CD14-positive monocyte (primary cell): ENCODE data around the gene AADACL4. TPM values are rescaled to one million over a fixed set of nuclear protein-coding genes. Genes with fewer than 3 reads are reported as not detected.

Experiments used
- DNase-seq, 3 donors: peaks; one replicate each; pipeline ENCODE4 v3.0.0-alpha.2; 2011 to 2022
- H2AFZ ChIP-seq: 2 replicates; pipeline ENCODE4 v1.6.0; 2012; ENCODE audit warnings: mild to moderate bottlenecking, low read depth, low read length, inconsistent platforms; ENCODE audit not compliant: insufficient read depth, poor library complexity, severe bottlenecking
- H3K27ac ChIP-seq, 2 donors: 1 replicate in 1 of 2; 2 replicates in 1 of 2; pipeline ENCODE4 v1.5.1; 2012 to 2013; ENCODE audit warnings: low read length in 2 of 2, control low read depth in 1 of 2, inconsistent platforms in 1 of 2, low read depth in 1 of 2, mild to moderate bottlenecking in 1 of 2
- H3K27me3 ChIP-seq, 2 donors: one replicate each; pipeline versions ENCODE4 v1.6.0 to v1.6.1; 2011 to 2013; ENCODE audit warnings: low read length in 2 of 2; ENCODE audit not compliant: control insufficient read depth in 2 of 2, insufficient read depth in 2 of 2
- H3K36me3 ChIP-seq, 2 donors: replicated peaks in 1 of 2; 1 replicate in 1 of 2; 2 replicates in 1 of 2; pipeline versions ENCODE4 v1.5.1 to v1.6.1; 2012 to 2013; ENCODE audit warnings: low read length in 2 of 2, control low read depth in 1 of 2, inconsistent platforms in 1 of 2, mild to moderate bottlenecking in 1 of 2; ENCODE audit not compliant: insufficient read depth in 2 of 2, control insufficient read depth in 1 of 2
- H3K4me1 ChIP-seq, 2 donors: 1 replicate in 1 of 2; 2 replicates in 1 of 2; pipeline versions ENCODE4 v1.5.1 to v1.6.1; 2012 to 2013; ENCODE audit warnings: low read length in 2 of 2, control low read depth in 1 of 2, inconsistent platforms in 1 of 2, mild to moderate bottlenecking in 1 of 2, moderate library complexity in 1 of 2; ENCODE audit not compliant: insufficient read depth in 2 of 2, control insufficient read depth in 1 of 2
- H3K4me2 ChIP-seq: replicated peaks from 2 replicates; pipeline ENCODE3; 2012; ENCODE audit warnings: low read length, moderate library complexity, mild to moderate bottlenecking; ENCODE audit not compliant: poor library complexity, severe bottlenecking; ENCODE audit errors: extremely low read depth
- H3K4me3 ChIP-seq, 3 experiments: fragments of 200-600 bp in 1 of 3; sonication (generic) in 1 of 3; replicated peaks in 1 of 3; 1 replicate in 2 of 3; 2 replicates in 1 of 3; pipeline ENCODE4 v1.5.1; 2011 to 2013; ENCODE audit warnings: low read length in 3 of 3, mild to moderate bottlenecking in 3 of 3, control low read depth in 2 of 3, low read depth in 2 of 3, inconsistent platforms in 1 of 3, moderate library complexity in 1 of 3
- H3K79me2 ChIP-seq: 2 replicates; pipeline ENCODE4 v1.6.0; 2012; ENCODE audit warnings: mild to moderate bottlenecking, control low read depth, inconsistent platforms, low read length, moderate library complexity; ENCODE audit not compliant: insufficient read depth
- H3K9ac ChIP-seq: 2 replicates; pipeline ENCODE4 v1.6.0; 2017; ENCODE audit warnings: low read length, mild to moderate bottlenecking; ENCODE audit not compliant: insufficient read depth, poor library complexity, severe bottlenecking
- H3K9me3 ChIP-seq, 2 donors: replicated peaks in 1 of 2; 1 replicate in 1 of 2; 2 replicates in 1 of 2; pipeline versions ENCODE4 v1.5.1 to v1.6.1; 2012 to 2013; ENCODE audit warnings: low read length in 2 of 2, control low read depth in 1 of 2; ENCODE audit not compliant: control insufficient read depth in 1 of 2, insufficient read depth in 1 of 2
- H4K20me1 ChIP-seq: 2 replicates; pipeline ENCODE4 v1.6.0; 2012; ENCODE audit warnings: mild to moderate bottlenecking, low read length, control low read depth, moderate library complexity; ENCODE audit not compliant: insufficient read depth
- H3K27ac Mint-ChIP-seq, 7 donors: one replicate each; pipeline ENCODE4 v1.8.0; 2020; ENCODE audit warnings: mild to moderate bottlenecking in 7 of 7, mixed read lengths in 7 of 7, moderate library complexity in 6 of 7, inconsistent platforms in 2 of 7
- H3K27me3 Mint-ChIP-seq, 3 donors: one replicate each; pipeline ENCODE4 v1.8.0; 2021 to 2022; ENCODE audit warnings: low read depth in 3 of 3, mild to moderate bottlenecking in 3 of 3, mixed read lengths in 3 of 3, moderate library complexity in 3 of 3, inconsistent platforms in 1 of 3
- H3K36me3 Mint-ChIP-seq, 2 donors: one replicate each; pipeline ENCODE4 v1.8.0; 2020; ENCODE audit warnings: mixed read lengths in 2 of 2, inconsistent platforms in 1 of 2, mild to moderate bottlenecking in 1 of 2
- H3K4me1 Mint-ChIP-seq: one replicate; pipeline ENCODE4 v1.8.0; 2020; ENCODE audit warnings: mild to moderate bottlenecking, mixed read lengths
- H3K4me3 Mint-ChIP-seq, 2 donors: one replicate each; pipeline ENCODE4 v1.8.0; 2020; ENCODE audit warnings: mild to moderate bottlenecking in 2 of 2, mixed read lengths in 2 of 2, moderate library complexity in 1 of 2
- H3K9me3 Mint-ChIP-seq, 7 donors: one replicate each; pipeline ENCODE4 v1.8.0; 2020 to 2022; ENCODE audit warnings: mixed read lengths in 7 of 7, mild to moderate bottlenecking in 6 of 7, moderate library complexity in 6 of 7, inconsistent platforms in 2 of 7
- WGBS: methylation state at CpG from one replicate; pipeline ENCODE4 v1.1.5; 2013; ENCODE audit warnings: missing lambda C conversion rate; ENCODE audit not compliant: insufficient coverage; 5-methylcytosine and 5-hydroxymethylcytosine counted together
- intact Hi-C, 2 donors: fragments of 100-400 bp; cut with micrococcal nuclease; formaldehyde crosslinking; loops; one replicate each; pipeline versions ENCODE4 v1.15.0 to v1.15.1; 2023
- polyA plus RNA-seq, 3 donors: library from polyadenylated mRNA; depleted of rRNA in 1 of 3; unstranded in 2 of 3; stranded (reverse) in 1 of 3; fragments of 300-500 nt in 2 of 3; fragments of >200 nt in 1 of 3; fragmentation: Illumina TruSeq in 2 of 3; gene quantifications; 1 replicate in 2 of 3; 2 replicates in 1 of 3; pipeline ENCODE4 v1.2.3, GENCODE V29; 2012 to 2021
- TF ChIP-seq, protein P1 (sequence below): fragments of 200-600 bp; IDR thresholded peaks from one replicate; pipeline ENCODE4 v1.8.0; 2022; ENCODE audit warnings: antibody characterized with exemption, mild to moderate bottlenecking

The AADACL4 gene
- polyA plus RNA-seq, 3 donors: not detected

DNA sequence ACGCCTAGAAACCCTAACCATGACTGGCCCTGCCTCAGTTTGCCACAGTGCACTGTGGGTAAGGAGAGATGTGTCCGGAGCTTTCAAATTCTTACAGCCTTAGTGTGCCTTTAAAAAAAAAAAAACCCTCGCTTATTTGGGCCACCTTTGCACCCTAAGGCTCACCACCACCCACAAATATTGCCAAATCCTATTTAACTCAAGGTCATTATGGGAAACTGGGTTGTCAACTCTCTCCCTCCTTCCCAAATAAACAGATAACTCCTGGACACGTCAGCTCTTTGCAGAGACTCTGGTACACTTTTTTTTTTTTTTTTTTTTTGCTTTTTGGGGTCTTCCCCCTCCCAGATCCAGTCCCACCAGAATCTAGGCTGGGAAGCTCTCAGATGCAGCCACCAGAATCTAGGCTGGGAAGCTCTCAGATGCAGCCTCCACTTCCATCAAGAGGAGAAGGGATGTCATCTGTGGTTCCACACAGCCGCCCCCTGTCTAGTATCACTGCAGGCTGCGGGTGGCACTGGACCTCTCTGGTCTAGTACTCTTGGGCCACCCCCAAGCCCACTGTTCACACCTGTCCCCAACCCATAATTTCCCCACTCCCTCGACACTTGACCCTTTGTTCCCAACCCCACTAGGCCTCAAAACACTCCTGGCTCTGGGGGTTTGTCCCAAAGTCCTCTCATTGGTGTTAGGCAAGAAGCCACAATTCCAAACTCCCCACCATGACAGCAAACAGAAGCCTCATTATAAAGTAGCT lies 29.3 kb upstream of the AADACL4 start:
- TF ChIP-seq, protein P1, sequence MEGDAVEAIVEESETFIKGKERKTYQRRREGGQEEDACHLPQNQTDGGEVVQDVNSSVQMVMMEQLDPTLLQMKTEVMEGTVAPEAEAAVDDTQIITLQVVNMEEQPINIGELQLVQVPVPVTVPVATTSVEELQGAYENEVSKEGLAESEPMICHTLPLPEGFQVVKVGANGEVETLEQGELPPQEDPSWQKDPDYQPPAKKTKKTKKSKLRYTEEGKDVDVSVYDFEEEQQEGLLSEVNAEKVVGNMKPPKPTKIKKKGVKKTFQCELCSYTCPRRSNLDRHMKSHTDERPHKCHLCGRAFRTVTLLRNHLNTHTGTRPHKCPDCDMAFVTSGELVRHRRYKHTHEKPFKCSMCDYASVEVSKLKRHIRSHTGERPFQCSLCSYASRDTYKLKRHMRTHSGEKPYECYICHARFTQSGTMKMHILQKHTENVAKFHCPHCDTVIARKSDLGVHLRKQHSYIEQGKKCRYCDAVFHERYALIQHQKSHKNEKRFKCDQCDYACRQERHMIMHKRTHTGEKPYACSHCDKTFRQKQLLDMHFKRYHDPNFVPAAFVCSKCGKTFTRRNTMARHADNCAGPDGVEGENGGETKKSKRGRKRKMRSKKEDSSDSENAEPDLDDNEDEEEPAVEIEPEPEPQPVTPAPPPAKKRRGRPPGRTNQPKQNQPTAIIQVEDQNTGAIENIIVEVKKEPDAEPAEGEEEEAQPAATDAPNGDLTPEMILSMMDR: no peak
- intact Hi-C loops: loop anchor here in 1 of 2 donors (1.0 kb wide), 1 partner anchor 9 kb away; no protein-coding TSS in a partner anchor
- H4K20me1 ChIP-seq: no peaks in the 10 kb centered on the region
- H3K9ac ChIP-seq: no peak overlapping the region
- H3K79me2 ChIP-seq: peaks cover 9% of the 10 kb centered on the region
- H3K9me3 ChIP-seq: no peaks in the 10 kb centered on the region
- 96% methylated on average over 4 of the region's 7 CpGs for WGBS
- H3K4me3 Mint-ChIP-seq: peak overlapping the region in 1 of 2 donors; percentile 98
- H3K9me3 Mint-ChIP-seq: peaks cover 0 to 10% (median 5%) of the 10 kb centered on the region in 7 donors
- peaks cover 7 to 21% of the 10 kb centered on the region in 2 donors for H3K36me3 Mint-ChIP-seq
- DNase-seq: no peak
- H3K27me3 Mint-ChIP-seq: peaks cover 35 to 39% (median 38%) of the 10 kb centered on the region in 3 donors
- H2AFZ ChIP-seq: no peak overlapping the region
- H3K4me3 ChIP-seq: peak overlapping the region in 1 of 3 experiments; percentile 81
- H3K27me3 ChIP-seq: peaks cover 0 to 35% of the 10 kb centered on the region in 2 donors
- H3K36me3 ChIP-seq: no peaks in the 10 kb centered on the region
- H3K27ac ChIP-seq: peak overlapping the region in 1 of 2 donors; percentile 63
- peak overlapping the region in 5 of 7 donors; percentile 80 to 94 (median 88) for H3K27ac Mint-ChIP-seq
- peaks cover 55 to 56% of the 10 kb centered on the region in 2 donors for H3K4me1 ChIP-seq
- peaks cover 51% of the 10 kb centered on the region for H3K4me1 Mint-ChIP-seq
- H3K4me2 ChIP-seq: peak overlapping the region; percentile 91

DNA sequence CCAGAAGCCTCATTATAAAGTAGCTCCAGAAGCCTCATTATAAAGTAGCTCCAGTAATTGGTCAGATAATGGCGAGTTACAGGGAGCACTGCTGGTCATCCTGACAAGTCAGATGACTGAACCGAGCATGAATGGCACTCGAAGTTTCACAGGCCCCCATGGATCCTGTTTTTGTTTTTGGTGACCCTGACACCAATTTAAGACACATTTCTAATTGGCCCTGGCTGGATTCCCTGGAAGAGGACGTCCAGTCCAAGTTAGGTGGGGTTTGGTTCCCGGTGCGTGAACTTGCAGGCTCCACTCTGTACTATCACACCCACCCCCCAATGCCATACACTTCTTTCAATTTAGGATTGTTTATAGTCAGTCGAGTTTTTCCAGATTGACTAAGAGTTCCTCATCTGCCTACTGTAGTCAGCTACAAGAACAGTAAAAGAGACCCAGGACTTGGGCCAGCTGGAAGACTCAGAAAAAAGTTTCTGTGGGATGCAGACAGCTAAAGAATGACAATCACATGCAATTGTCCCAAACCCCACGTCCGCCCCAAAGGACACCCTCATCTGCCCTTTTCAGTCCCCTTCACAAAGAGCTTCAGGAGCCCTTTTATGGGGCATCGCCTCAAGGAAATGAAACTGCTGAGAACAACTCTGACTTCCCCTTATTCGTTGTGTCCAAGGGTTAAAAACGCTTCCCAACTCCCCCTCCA lies 28.6 kb upstream of the AADACL4 start:
- Mint-ChIP-seq H3K27me3 (peaks cover 35 to 45% (median 41%) of the 10 kb centered on the region in 3 donors), H3K4me3 (peak overlapping the region; percentile 96 to 98), H3K36me3 (peaks cover 7 to 21% of the 10 kb centered on the region in 2 donors), H3K9me3 (peaks cover 0 to 10% (median 5%) of the 10 kb centered on the region in 7 donors), H3K4me1 (peaks cover 58% of the 10 kb centered on the region), H3K27ac (peak overlapping the region; percentile 67 to 94 (median 88))
- peaks cover 62 to 63% of the 10 kb centered on the region in 2 donors for H3K4me1 ChIP-seq
- peak overlapping the region; percentile 37 to 81 (median 46) for H3K4me3 ChIP-seq
- peak overlapping the region; percentile 91 for H3K4me2 ChIP-seq
- no peaks in the 10 kb centered on the region for H3K9me3 ChIP-seq
- peaks cover 0 to 36% of the 10 kb centered on the region in 2 donors for H3K27me3 ChIP-seq
- TF ChIP-seq, protein P1: no peak
- H3K79me2 ChIP-seq: peaks cover 9% of the 10 kb centered on the region
- H3K36me3 ChIP-seq: no peaks in the 10 kb centered on the region
- intact Hi-C loops: loop anchor here in 1 of 2 donors (1.0 kb wide), 1 partner anchor 10 kb away; no protein-coding TSS in a partner anchor
- DNase-seq: peak in 2 of 3 donors; percentile 47 to 60
- H2AFZ ChIP-seq: no peak overlapping the region
- 24% methylated on average over 3 of the region's 12 CpGs for WGBS
- peak overlapping the region in 1 of 2 donors; percentile 63 for H3K27ac ChIP-seq
- no peaks in the 10 kb centered on the region for H4K20me1 ChIP-seq
- H3K9ac ChIP-seq: peak overlapping the region; percentile 15
